SJSA1 (cell line): ENCODE data around the gene CAMK4. TPM values are rescaled to one million over a fixed set of nuclear protein-coding genes. Genes with fewer than 3 reads are reported as not detected.
A peak's percentile ranks its signal among the peaks of the same experiment; 100 is the strongest.
"Not testable (repeated sequence)": the region's sequence is repeated elsewhere in the genome, so short reads cannot be mapped to it uniquely, and the experiment has no call there.

Source experiments
- DNase-seq, 2 experiments: peaks; one replicate each; pipeline ENCODE4 v3.0.0-alpha.2; 2015 to 2020; ENCODE audit warnings: low spot score in 2 of 2, low read depth in 1 of 2
- H3K27ac ChIP-seq: fragments of 250-450 bp; sonication (Bioruptor Pico); 2 replicates; pipeline ENCODE4 v1.5.1; 2020; ENCODE audit warnings: mild to moderate bottlenecking, moderate library complexity
- H3K27me3 ChIP-seq: fragments of 250-450 bp; sonication (Bioruptor Pico); replicated peaks from 2 replicates; pipeline ENCODE4 v1.5.1; 2020; ENCODE audit warnings: mild to moderate bottlenecking, moderate library complexity
- H3K36me3 ChIP-seq: fragments of 250-450 bp; sonication (Bioruptor Pico); 2 replicates; pipeline ENCODE4 v1.5.1; 2020; ENCODE audit warnings: mild to moderate bottlenecking
- H3K4me1 ChIP-seq: fragments of 250-450 bp; sonication (Bioruptor Pico); replicated peaks from 2 replicates; pipeline ENCODE4 v1.6.1; 2021; ENCODE audit warnings: mild to moderate bottlenecking
- H3K4me3 ChIP-seq: fragments of 250-450 bp; sonication (Bioruptor Pico); 2 replicates; pipeline ENCODE4 v1.5.1; 2020; ENCODE audit warnings: mild to moderate bottlenecking
- H3K9me3 ChIP-seq: fragments of 250-450 bp; sonication (Bioruptor Pico); replicated peaks from 2 replicates; pipeline ENCODE4 v1.5.1; 2020; ENCODE audit warnings: mild to moderate bottlenecking
- total RNA-seq: library from RNA; depleted of rRNA; stranded (reverse); fragments of >200 nt; shearing (Covaris generic); gene quantifications from 2 replicates; pipeline ENCODE4 v1.2.3, GENCODE V29; 2014

CAMK4 gene
- total RNA-seq, 1 experiment from 2014 or later, result 3.6 TPM

DNA sequence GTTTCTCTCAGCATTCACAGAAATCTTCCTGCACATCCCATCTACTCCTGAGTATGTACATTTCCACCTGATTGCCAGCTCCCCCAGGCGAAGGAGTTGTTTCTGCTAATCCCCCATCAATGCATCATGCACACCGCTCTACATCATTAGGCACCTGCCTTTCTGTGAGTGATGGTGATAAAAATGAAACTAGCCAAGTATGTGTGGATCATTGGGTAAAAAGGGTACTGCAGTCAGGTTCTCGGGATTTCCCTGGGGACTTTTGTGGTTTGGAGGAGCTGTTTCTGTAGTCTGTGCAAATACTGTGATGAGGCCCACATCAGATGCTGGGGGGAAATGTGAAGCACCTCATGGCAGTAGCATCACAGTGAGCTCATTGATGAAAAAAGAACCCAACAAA, 30.4 kb downstream of the CAMK4 start:
- no peak overlapping the region for H3K27ac ChIP-seq
- 0 out of 2 replicates have a peak, but pooled peaks cover 3% of the 10 kb centered on the region for H3K27me3 ChIP-seq
- no peak overlapping the region for H3K4me3 ChIP-seq
- no peaks in the 10 kb centered on the region for H3K36me3 ChIP-seq
- DNase-seq, result no peak
- no peaks in the 10 kb centered on the region for H3K4me1 ChIP-seq
- no peaks in the 10 kb centered on the region; the same call in 1 of the 2 replicates for H3K9me3 ChIP-seq

DNA sequence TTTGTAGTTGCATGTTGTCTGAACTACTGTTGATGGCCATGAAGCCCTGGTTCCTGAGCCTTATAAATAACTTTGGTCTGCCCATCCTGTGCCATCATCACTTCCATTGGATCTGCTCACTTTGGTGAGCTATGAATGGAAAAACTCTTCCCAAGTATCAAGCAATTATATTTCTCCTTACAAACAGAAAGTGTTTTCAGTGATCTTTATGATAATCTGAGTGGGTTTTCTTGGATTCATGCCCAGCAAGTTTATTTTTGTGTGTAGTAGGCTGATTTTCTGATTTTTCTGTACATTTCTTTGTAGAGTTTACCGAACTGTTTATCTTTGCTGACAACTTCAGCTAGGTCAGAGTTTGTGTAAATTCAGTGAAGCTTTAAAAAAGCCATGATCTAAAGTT, 31.0 kb downstream of the CAMK4 start:
- H3K9me3 ChIP-seq, result no peaks in the 10 kb centered on the region; the same call in 1 of the 2 replicates
- no peak overlapping the region for H3K4me3 ChIP-seq
- 0 out of 2 replicates have a peak, but pooled peaks cover 3% of the 10 kb centered on the region for H3K27me3 ChIP-seq
- no peak overlapping the region for H3K27ac ChIP-seq
- DNase-seq, result no peak
- no peaks in the 10 kb centered on the region for H3K4me1 ChIP-seq
- no peaks in the 10 kb centered on the region for H3K36me3 ChIP-seq

DNA sequence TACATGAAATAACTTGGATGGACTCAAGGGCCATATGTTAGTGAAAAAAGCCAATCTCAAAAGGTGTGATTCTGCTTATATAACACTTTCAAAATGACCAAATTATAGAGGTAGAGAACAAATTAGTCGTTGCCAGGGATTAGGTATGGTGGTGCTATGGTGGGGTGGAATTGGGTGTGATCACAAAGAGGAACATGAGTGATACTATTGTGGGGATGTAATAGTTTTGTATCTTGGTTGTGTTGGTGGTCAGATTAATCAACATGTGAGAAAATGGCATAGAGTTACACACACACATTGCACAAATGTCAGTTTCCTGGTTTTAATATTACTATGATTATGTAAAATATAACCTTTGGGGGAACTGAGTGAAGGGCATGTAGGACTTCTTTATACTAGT, 31.9 kb downstream of the CAMK4 start:
- Histone ChIP-seq H3K4me1 (no peaks in the 10 kb centered on the region), H3K4me3 (no peak overlapping the region), H3K27me3 (0 out of 2 replicates have a peak, but pooled peaks cover 3% of the 10 kb centered on the region), H3K9me3 (no peaks in the 10 kb centered on the region; the same call in 1 of the 2 replicates), H3K36me3 (no peaks in the 10 kb centered on the region), H3K27ac (no peak overlapping the region)
- no peak for DNase-seq

GRCh38 chr5:111257610-111258009, 33.4 kb downstream of the CAMK4 start:
- H3K4me1 ChIP-seq, H3K27me3 ChIP-seq, H3K9me3 ChIP-seq, H3K4me3 ChIP-seq, H3K27ac ChIP-seq, DNase-seq, H3K36me3 ChIP-seq: not testable (repeated sequence)

DNA sequence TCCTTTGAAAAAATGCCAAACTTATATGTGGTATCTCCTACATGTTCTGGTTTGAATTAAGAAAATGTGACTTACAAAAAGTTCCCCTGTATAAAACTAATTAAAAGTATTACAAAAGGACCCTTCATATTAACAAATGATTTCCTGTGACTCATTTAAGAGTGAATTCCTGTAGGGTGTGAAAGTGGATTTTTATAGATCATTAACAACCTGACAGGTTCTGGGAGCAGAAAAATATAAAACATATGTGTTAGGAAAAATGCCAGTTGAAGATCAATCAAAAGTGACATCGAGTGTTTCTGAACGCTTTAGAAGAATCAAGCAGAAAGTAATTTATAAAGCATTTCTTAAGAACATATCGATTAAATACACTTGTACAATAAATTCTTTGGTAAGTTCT, 35.5 kb downstream of the CAMK4 start:
- DNase-seq, result no peak

DNA sequence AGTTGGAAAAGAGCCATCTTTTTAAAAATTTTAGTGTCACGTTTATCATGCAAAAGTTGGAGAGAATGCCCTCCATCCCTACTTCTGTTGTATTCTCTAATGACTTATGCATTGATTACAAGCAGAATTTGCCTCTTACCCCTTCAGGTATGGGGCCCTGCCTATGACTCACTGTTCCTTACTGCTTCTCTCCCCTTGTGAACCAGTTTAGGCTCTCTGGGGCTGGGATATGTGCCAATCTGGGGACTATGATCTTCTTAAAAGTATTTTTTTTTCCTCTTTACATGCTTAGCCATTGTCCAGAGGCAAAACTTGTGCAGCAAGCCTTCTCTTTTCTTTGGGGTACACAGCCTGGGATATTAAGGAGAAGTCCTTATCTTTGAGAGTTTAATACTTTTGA, 37.4 kb downstream of the CAMK4 start:
- no peaks in the 10 kb centered on the region for H3K36me3 ChIP-seq
- H3K27me3 ChIP-seq, result no peaks in the 10 kb centered on the region
- DNase-seq, result no peak
- H3K4me1 ChIP-seq, result no peaks in the 10 kb centered on the region
- no peaks in the 10 kb centered on the region for H3K9me3 ChIP-seq
- H3K4me3 ChIP-seq, result no peak overlapping the region
- no peak overlapping the region for H3K27ac ChIP-seq

More for the DNA sequence above, 35.5 kb downstream of the CAMK4 start:
- H3K36me3 ChIP-seq, result no peaks in the 10 kb centered on the region
- no peaks in the 10 kb centered on the region for H3K4me1 ChIP-seq
- H3K4me3 ChIP-seq, result no peak overlapping the region
- H3K9me3 ChIP-seq, result no peaks in the 10 kb centered on the region
- H3K27me3 ChIP-seq, result no peaks in the 10 kb centered on the region
- no peak overlapping the region for H3K27ac ChIP-seq

- H3K9me3 ChIP-seq, result no peaks in the 10 kb centered on the region
- H3K36me3 ChIP-seq, result no peaks in the 10 kb centered on the region
- no peak for DNase-seq
- H3K27me3 ChIP-seq, result no peaks in the 10 kb centered on the region
- H3K27ac ChIP-seq, result no peak overlapping the region
- H3K4me3 ChIP-seq, result no peak overlapping the region
- H3K4me1 ChIP-seq, result no peaks in the 10 kb centered on the region
These were observed 38.0 kb downstream of the CAMK4 start for GRCh38 chr5:111262153-111262552.

DNA sequence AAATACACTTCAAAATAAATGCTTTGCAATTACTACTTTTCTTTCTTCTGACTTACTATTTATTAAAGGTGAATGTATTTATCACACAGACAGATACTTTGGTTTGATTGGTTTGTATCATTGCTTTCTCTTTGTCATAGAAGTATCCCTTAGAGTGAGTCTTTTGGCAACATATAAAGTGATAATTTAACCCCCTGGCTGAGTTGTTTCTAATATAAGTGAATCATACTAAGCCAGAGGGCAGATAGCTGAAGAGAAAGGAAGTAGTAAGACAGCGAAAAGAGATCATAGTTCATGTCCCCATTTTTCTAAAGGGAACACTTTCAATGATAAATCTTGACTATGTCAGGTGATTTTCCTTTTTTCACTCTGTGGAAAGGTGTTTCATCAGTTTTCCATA, 38.6 kb downstream of the CAMK4 start:
- no peak overlapping the region for H3K4me3 ChIP-seq
- no peaks in the 10 kb centered on the region for H3K27me3 ChIP-seq
- H3K27ac ChIP-seq, result no peak overlapping the region
- DNase-seq, result no peak
- H3K4me1 ChIP-seq, result no peaks in the 10 kb centered on the region
- H3K36me3 ChIP-seq, result no peaks in the 10 kb centered on the region
- H3K9me3 ChIP-seq, result no peaks in the 10 kb centered on the region

DNA sequence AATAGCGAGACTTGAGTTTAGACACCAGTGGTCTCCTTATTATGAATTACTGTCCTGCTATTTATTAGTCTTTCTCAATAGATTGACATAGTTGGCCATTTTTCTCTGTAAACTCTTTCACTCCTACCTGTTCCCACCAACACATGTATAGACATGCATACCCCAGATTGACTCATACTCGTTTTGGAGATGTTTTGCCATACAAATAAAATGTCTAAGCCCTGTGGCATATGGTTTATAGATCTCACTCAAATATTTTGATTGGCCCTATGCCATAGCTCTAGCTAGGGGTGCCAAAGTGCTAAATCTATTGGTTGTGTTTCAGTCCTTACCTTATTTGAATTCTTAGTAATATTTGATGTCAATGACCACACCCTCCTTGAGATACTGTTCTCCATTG, 42.3 kb downstream of the CAMK4 start:
- Histone ChIP-seq H3K27ac (no peak overlapping the region), H3K4me3 (no peak overlapping the region), H3K9me3 (no peaks in the 10 kb centered on the region), H3K27me3 (no peaks in the 10 kb centered on the region), H3K36me3 (no peaks in the 10 kb centered on the region), H3K4me1 (no peaks in the 10 kb centered on the region)
- no peak for DNase-seq

GRCh38 chr5:111268300-111268699, 44.1 kb downstream of the CAMK4 start:
- DNase-seq, result no peak
- Histone ChIP-seq H3K36me3 (no peaks in the 10 kb centered on the region), H3K4me1 (no peaks in the 10 kb centered on the region), H3K4me3 (no peak overlapping the region), H3K27me3 (no peaks in the 10 kb centered on the region), H3K27ac (no peak overlapping the region), H3K9me3 (no peaks in the 10 kb centered on the region)

DNA sequence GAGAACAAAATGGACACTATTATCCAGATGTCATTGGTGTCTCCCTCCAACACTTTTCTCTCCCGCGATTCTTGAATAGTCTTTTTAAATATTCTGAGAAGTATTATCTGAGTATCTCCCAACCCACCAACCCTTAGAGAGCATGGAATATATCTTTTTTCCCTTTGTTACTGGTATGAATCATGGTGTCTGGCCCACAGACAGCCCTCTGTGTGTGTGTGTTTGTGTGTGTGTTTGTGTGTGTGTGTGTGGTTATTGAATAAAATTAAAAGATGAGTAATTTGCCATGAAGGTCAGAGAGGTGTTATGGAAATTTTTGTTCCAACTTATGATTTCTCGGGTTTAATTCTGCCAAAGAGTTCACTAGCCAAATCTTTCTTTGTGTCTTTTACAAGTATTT, 47.7 kb downstream of the CAMK4 start:
- H3K27me3 ChIP-seq, result 0 out of 2 replicates have a peak, but pooled peaks cover 3% of the 10 kb centered on the region
- no peak for DNase-seq
- no peaks in the 10 kb centered on the region for H3K4me1 ChIP-seq
- H3K4me3 ChIP-seq, result no peak overlapping the region
- no peaks in the 10 kb centered on the region for H3K9me3 ChIP-seq
- no peaks in the 10 kb centered on the region for H3K36me3 ChIP-seq
- H3K27ac ChIP-seq, result no peak overlapping the region

GRCh38 chr5:111277061-111277460, 52.9 kb downstream of the CAMK4 start:
- Histone ChIP-seq H3K27ac (no peak overlapping the region), H3K4me1 (no peaks in the 10 kb centered on the region), H3K9me3 (no peaks in the 10 kb centered on the region), H3K27me3 (0 out of 2 replicates have a peak, but pooled peaks cover 3% of the 10 kb centered on the region), H3K36me3 (no peaks in the 10 kb centered on the region), H3K4me3 (no peak overlapping the region)
- no peak for DNase-seq

DNA sequence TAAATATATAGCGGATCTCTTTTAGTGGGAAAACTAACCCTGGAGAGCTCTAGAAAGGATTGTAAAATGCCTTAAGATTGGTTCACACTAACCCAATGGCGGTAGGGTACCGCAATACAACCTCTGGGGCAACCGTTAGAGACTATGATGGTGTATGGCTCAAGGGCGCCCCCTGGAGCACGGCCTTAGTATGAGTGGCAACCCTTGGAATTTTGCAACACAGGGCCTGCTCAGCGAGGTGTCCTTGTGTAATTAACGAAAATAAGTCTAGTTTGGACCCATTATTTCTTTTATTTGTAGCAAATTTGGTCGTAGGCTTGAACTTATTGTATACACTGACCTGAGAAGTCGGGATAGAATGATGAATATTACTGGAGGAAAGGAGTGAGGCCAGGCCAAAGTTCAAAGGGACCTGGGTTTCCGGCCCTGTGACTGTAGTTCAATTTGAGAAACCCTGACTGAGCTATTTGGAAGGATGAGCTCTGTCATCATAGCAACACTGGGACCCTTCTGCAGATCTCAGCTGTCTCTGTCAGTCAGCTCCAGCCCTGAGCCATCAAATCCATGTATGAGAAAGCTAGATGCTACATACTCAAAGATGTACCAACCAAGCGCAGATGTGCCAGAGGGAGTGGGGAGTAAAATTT, 54.8 kb downstream of the CAMK4 start:
- DNase-seq, result peak; percentile 29 to 61
- H3K4me3 ChIP-seq, result no peak overlapping the region
- 0 out of 2 replicates have a peak, but pooled peaks cover 3% of the 10 kb centered on the region for H3K27me3 ChIP-seq
- H3K4me1 ChIP-seq, result no peaks in the 10 kb centered on the region
- H3K9me3 ChIP-seq, result no peaks in the 10 kb centered on the region
- H3K27ac ChIP-seq, result no peak overlapping the region
- no peaks in the 10 kb centered on the region for H3K36me3 ChIP-seq

- DNase-seq, result no peak
- H3K4me3 ChIP-seq, result no peak overlapping the region
- H3K4me1 ChIP-seq, result no peaks in the 10 kb centered on the region
- no peaks in the 10 kb centered on the region for H3K9me3 ChIP-seq
- 0 out of 2 replicates have a peak, but pooled peaks cover 3% of the 10 kb centered on the region for H3K27me3 ChIP-seq
- no peaks in the 10 kb centered on the region for H3K36me3 ChIP-seq
- no peak overlapping the region for H3K27ac ChIP-seq
These were observed 56.2 kb downstream of the CAMK4 start for GRCh38 chr5:111280282-111280951.
